Measurements from ENCODE around the gene DCLK1.

DCLK1 gene

GRCh38 chr13:35964011-35964862, 166.9 kb downstream of the DCLK1 start:
- TF ChIP-seq, protein P1, sequence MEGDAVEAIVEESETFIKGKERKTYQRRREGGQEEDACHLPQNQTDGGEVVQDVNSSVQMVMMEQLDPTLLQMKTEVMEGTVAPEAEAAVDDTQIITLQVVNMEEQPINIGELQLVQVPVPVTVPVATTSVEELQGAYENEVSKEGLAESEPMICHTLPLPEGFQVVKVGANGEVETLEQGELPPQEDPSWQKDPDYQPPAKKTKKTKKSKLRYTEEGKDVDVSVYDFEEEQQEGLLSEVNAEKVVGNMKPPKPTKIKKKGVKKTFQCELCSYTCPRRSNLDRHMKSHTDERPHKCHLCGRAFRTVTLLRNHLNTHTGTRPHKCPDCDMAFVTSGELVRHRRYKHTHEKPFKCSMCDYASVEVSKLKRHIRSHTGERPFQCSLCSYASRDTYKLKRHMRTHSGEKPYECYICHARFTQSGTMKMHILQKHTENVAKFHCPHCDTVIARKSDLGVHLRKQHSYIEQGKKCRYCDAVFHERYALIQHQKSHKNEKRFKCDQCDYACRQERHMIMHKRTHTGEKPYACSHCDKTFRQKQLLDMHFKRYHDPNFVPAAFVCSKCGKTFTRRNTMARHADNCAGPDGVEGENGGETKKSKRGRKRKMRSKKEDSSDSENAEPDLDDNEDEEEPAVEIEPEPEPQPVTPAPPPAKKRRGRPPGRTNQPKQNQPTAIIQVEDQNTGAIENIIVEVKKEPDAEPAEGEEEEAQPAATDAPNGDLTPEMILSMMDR (IDR thresholded peaks at IDR 0.05), result no peak

GRCh38 chr13:35961461-35962220, 169.5 kb downstream of the DCLK1 start:
- TF ChIP-seq, protein P1 (IDR thresholded peaks at IDR 0.05), result peak; percentile 31; the same call in 1 of the 2 replicates

GRCh38 chr13:35961002-35961401, 170.2 kb downstream of the DCLK1 start:
- TF ChIP-seq, protein P1 (IDR thresholded peaks at IDR 0.05), result no peak

- TF ChIP-seq, protein P1 (IDR thresholded peaks at IDR 0.05), result no peak
Measured at GRCh38 chr13:35957996-35958395, 173.2 kb downstream of the DCLK1 start.

- TF ChIP-seq, protein P1 (IDR thresholded peaks at IDR 0.05), result no peak
Measured at GRCh38 chr13:35957241-35957731, 173.9 kb downstream of the DCLK1 start.

- TF ChIP-seq, protein P1 (IDR thresholded peaks at IDR 0.05), result no peak
Measured at GRCh38 chr13:35956074-35956473, 175.1 kb downstream of the DCLK1 start.

- TF ChIP-seq, protein P1 (IDR thresholded peaks at IDR 0.05), result no peak
Measured at GRCh38 chr13:35954207-35954560, 177.0 kb downstream of the DCLK1 start.
